Raji (cell line): ENCODE measurements around the gene ST6GALNAC5.

Source experiments
- POLR2A ChIP-seq: IDR thresholded peaks from 2 replicates; pipeline ENCODE4 v1.6.1; 2011; ENCODE audit warnings: low read depth, low read length, control low read depth; ENCODE audit not compliant: insufficient read depth

The ST6GALNAC5 gene

DNA sequence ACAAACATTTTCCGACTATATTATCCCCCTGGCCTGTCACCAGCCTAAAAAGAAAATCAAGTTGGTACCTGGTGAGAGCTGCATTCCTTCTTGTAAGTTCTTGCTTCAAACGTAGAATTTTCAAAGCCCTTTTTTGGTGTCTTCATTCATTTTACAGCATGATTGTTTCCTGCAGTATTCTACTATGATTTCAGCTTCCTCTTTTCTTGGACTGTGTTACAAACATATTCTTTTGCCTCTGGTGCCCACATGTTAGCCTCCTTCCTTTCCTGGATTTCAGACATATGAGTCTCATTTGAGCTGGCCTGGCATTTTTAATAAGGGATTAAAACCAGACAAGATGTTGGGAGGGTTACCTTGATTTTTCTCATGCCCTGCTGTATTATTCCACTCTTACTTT lies 209.5 kb downstream of the ST6GALNAC5 start:
- TF ChIP-seq POLR2A = no peak

DNA sequence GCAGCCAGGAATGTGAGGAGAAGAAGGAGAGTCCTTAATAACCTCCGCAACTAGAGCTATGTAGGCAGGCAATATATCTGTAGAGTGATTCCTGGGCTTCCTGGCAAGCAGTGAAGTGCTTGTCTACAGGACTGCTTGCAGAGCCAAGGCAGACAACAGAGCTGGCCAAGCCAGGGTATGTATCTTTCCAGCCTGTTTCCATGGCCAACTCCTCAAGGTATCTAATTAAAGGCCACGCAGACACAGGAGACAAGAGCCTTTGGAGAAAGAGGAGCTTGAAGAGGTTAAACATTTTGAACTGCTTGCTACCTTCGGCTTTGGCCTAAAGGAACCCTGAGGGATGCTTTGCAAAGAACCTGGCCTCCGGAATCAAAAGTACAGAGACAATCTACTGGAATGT lies 214.6 kb downstream of the ST6GALNAC5 start:
- no peak for TF ChIP-seq POLR2A

DNA sequence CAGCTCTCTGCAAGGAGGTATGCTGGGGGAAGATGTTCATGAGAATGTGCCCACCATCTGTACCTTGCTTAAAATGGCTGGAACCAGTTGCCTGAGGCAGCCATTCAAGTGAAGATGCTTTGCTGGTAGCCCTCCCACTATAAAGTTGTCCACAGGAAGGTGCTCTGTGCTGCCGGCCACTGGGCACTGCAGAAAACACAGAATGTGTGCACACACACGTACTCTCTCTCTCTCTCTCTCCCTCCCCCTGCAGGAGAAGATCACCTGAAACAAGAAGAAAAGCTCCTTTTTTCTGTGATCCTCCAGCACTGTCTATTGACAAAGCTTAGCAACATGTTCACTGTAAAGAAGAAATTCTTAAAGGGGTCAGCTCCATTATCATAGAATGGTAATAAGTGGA lies 217.2 kb downstream of the ST6GALNAC5 start:
- TF ChIP-seq POLR2A = no peak

DNA sequence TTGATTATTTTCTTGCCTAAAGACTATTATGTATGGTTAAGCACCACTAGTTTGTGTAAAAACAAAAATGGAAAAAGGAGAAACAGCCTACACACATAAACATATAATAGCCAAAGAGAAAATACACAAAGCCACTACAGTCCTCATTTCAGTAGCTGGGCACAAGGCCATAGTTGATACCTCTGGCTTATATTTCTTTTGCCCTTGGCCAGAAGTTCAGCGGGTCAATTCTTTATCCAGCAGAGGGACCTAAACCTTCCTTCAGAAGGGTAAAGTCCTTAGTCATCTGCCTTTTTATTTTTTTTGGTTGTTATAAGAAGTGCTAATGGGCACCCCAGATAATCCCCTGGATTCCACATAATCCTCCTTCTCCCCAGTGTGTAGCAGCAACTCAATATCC lies 217.8 kb downstream of the ST6GALNAC5 start:
- TF ChIP-seq POLR2A = no peak

- no peak for TF ChIP-seq POLR2A
Observed at GRCh38 chr1:77089756-77090155, 222.5 kb downstream of the ST6GALNAC5 start.

DNA sequence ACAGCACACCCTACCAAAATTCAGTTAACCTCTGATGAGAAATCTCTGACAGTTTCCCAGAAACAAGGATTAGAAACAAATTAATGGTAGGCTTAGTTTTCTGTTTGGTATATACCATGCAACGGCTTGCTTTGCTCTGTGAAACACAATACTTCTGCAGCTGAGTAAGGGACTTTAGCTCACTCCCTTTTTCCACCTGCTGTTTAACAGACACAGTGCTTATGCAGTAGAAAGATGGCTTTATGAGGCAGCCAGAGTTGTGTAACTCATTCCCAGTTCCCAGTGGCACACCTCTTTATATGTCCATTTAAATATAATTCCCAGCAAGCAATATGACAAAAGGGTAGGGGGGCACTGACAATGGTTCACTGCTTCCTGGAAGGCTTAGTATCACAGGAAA lies 228.0 kb downstream of the ST6GALNAC5 start:
- no peak for TF ChIP-seq POLR2A

- TF ChIP-seq POLR2A = no peak
Observed at GRCh38 chr1:77096496-77097255, 229.4 kb downstream of the ST6GALNAC5 start.

GRCh38 chr1:77100875-77101274 lies 233.6 kb downstream of the ST6GALNAC5 start:
- no peak for TF ChIP-seq POLR2A

- TF ChIP-seq POLR2A = no peak
Observed at GRCh38 chr1:77103486-77103885, 236.2 kb downstream of the ST6GALNAC5 start.

- no peak for TF ChIP-seq POLR2A
Observed at GRCh38 chr1:77104672-77105071, 237.4 kb downstream of the ST6GALNAC5 start.
